ENCODE data around the gene GLE1. TPM values are rescaled to one million over a fixed set of nuclear protein-coding genes. Genes with fewer than 3 reads are reported as not detected.
A peak's percentile ranks its signal among the peaks of the same experiment; 100 is the strongest.

Gene GLE1
- total RNA-seq, 1 donor from 2014 or later, result 19.6 TPM

DNA sequence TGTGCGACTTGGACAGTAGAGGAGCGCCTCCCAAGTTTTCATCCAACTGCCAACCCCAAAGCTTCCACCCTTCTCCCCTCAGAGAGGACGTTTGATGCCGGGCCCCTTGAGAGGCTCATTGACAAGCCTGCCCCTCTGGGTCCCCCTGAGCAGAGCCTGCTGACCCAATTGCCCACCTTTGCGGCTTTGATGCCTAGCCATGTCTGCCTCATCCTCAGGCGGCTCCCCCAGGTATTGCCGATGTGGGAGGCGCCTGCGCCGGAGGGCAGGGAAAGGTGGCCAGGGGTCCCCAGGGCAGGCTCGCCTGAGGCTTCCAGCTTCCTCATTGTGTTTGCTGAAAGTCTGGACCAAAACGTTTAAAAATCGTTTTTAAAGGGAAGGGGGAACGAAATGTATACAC is 47.3 kb upstream of the GLE1 start:
- Mint-ChIP-seq H3K4me3 (ENCODE audit: low read depth) (peak overlapping the region; percentile 85), H3K27me3 (no peaks in the 10 kb centered on the region), H3K4me1 (ENCODE audit: low read depth) (peaks cover 9% of the 10 kb centered on the region), H3K9me3 (ENCODE audit: low read depth) (no peaks in the 10 kb centered on the region), H3K36me3 (ENCODE audit: insufficient read depth) (peaks cover 6% of the 10 kb centered on the region), H3K27ac (no peak overlapping the region)
- TF ChIP-seq, protein P1, sequence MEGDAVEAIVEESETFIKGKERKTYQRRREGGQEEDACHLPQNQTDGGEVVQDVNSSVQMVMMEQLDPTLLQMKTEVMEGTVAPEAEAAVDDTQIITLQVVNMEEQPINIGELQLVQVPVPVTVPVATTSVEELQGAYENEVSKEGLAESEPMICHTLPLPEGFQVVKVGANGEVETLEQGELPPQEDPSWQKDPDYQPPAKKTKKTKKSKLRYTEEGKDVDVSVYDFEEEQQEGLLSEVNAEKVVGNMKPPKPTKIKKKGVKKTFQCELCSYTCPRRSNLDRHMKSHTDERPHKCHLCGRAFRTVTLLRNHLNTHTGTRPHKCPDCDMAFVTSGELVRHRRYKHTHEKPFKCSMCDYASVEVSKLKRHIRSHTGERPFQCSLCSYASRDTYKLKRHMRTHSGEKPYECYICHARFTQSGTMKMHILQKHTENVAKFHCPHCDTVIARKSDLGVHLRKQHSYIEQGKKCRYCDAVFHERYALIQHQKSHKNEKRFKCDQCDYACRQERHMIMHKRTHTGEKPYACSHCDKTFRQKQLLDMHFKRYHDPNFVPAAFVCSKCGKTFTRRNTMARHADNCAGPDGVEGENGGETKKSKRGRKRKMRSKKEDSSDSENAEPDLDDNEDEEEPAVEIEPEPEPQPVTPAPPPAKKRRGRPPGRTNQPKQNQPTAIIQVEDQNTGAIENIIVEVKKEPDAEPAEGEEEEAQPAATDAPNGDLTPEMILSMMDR (IDR thresholded peaks at IDR 0.05; ENCODE audit: unreplicated experiment), result no peak
- DNase-seq (ENCODE audit: low spot score, unreplicated experiment), result no peak

DNA sequence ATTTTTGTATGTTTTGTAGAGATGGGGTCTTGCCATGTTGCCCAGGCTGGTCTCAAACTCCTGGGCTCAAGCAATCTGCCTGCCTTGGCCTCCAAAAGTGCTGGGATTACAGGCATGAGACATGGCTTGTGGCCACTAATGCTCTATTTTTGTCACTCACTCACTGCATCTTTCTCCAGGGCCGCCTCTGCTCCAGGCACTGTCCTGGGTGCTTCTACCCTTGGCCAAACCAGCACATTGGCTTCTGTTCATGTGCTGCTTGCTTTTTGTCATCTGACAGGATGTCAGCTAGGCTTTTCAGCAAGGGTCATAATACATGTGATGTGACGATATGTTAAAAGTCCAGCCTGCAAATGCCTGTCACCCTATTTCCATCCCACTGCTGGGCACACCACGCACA is 45.5 kb upstream of the GLE1 start:
- TF ChIP-seq, protein P1 (IDR thresholded peaks at IDR 0.05; ENCODE audit: unreplicated experiment), result no peak
- H3K36me3 Mint-ChIP-seq (ENCODE audit: insufficient read depth), result peaks cover 11% of the 10 kb centered on the region
- peaks cover 9% of the 10 kb centered on the region for H3K4me1 Mint-ChIP-seq (ENCODE audit: low read depth)
- H3K4me3 Mint-ChIP-seq (ENCODE audit: low read depth), result no peak overlapping the region
- H3K27ac Mint-ChIP-seq, result no peak overlapping the region
- no peaks in the 10 kb centered on the region for H3K9me3 Mint-ChIP-seq (ENCODE audit: low read depth)
- no peaks in the 10 kb centered on the region for H3K27me3 Mint-ChIP-seq
- no peak for DNase-seq (ENCODE audit: low spot score, unreplicated experiment)

DNA sequence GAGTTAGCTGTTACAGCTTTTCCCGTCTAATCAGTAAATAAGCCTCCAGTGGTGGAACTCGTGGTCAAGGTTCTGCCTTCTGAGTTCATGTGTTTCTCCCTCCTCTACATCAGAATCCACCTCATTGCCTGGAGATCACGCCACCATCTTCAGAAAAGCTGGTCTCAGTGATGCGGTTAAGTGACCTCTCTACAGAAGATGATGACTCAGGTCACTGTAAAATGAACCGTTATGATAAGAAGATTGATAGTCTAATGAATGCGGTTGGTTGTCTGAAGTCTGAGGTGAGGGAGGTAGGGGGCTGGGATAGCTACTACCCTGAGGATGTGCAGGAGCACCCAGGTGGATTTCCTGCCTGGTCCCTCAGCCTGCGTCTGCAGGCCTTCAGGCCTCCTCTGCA is 35.4 kb upstream of the GLE1 start:
- TF ChIP-seq, protein P1 (IDR thresholded peaks at IDR 0.05; ENCODE audit: unreplicated experiment), result no peak
- H3K9me3 Mint-ChIP-seq (ENCODE audit: low read depth), result no peaks in the 10 kb centered on the region
- DNase-seq (ENCODE audit: low spot score, unreplicated experiment), result no peak
- H3K27ac Mint-ChIP-seq, result no peak overlapping the region
- H3K4me3 Mint-ChIP-seq (ENCODE audit: low read depth), result no peak overlapping the region
- H3K4me1 Mint-ChIP-seq (ENCODE audit: low read depth), result no peaks in the 10 kb centered on the region
- H3K36me3 Mint-ChIP-seq (ENCODE audit: insufficient read depth), result peaks cover 6% of the 10 kb centered on the region
- H3K27me3 Mint-ChIP-seq, result no peaks in the 10 kb centered on the region

DNA sequence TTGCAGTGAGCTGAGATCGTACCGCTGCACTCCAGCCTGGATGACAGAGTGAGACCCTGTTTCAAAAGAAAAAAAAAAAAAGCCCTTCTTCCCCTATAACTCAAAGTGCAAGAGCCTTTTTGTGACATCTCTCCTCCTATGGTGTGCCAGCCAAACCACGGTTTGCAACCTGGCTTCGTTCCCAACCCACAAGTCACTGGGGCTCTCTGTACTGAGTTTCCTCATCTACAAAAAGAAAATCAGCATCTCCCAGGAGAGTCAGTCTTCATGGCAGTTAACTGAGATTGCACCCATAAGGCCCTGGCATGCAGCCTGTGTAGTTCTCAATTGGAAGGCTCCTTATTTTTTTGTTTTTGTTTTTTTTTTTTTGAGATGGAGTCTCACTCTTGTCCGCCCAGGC is 34.0 kb upstream of the GLE1 start:
- Mint-ChIP-seq H3K4me1 (ENCODE audit: low read depth) (no peaks in the 10 kb centered on the region), H3K36me3 (ENCODE audit: insufficient read depth) (peaks cover 8% of the 10 kb centered on the region), H3K9me3 (ENCODE audit: low read depth) (no peaks in the 10 kb centered on the region), H3K27ac (no peak overlapping the region), H3K27me3 (no peaks in the 10 kb centered on the region), H3K4me3 (ENCODE audit: low read depth) (no peak overlapping the region)
- TF ChIP-seq, protein P1 (IDR thresholded peaks at IDR 0.05; ENCODE audit: unreplicated experiment), result no peak
- DNase-seq (ENCODE audit: low spot score, unreplicated experiment), result no peak

DNA sequence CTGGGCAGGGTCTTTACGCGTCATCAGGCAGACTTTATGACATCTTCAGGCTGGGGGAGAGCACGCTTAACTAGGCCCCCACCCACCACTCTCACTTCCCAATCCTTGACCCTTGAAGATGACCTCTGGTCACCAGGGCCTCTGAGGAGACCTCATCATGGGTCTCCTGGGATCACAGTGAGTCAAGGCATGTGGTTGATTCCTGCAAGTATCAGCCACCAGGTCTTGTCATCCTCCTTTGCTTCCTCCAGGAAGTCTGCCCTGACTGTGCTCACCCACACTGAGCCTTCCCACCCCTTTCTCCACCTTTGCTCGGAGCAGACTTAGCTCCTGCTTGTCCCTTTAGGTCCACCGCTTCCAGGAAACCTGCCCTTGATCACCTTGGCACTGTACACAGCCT is 31.4 kb upstream of the GLE1 start:
- no peak overlapping the region for H3K27ac Mint-ChIP-seq
- TF ChIP-seq, protein P1 (IDR thresholded peaks at IDR 0.05; ENCODE audit: unreplicated experiment), result no peak
- H3K9me3 Mint-ChIP-seq (ENCODE audit: low read depth), result no peaks in the 10 kb centered on the region
- H3K27me3 Mint-ChIP-seq, result no peaks in the 10 kb centered on the region
- H3K4me1 Mint-ChIP-seq (ENCODE audit: low read depth), result no peaks in the 10 kb centered on the region
- peaks cover 12% of the 10 kb centered on the region for H3K36me3 Mint-ChIP-seq (ENCODE audit: insufficient read depth)
- no peak overlapping the region for H3K4me3 Mint-ChIP-seq (ENCODE audit: low read depth)
- no peak for DNase-seq (ENCODE audit: low spot score, unreplicated experiment)

All from progenitor cell of endocrine pancreas (in vitro differentiated cells).